K562 (cell line): ENCODE measurements around the gene DMWD. TPM values are rescaled to one million over a fixed set of nuclear protein-coding genes. Genes with fewer than 3 reads are reported as not detected.

Experiments used
- ARNT ChIP-seq, 2 experiments: fragments of 450-650 bp; IDR thresholded peaks; 2 replicates each; pipeline ENCODE4 v1.6.1; 2016; ENCODE audit warnings: mild to moderate bottlenecking in 1 of 2
- CBFA2T3 ChIP-seq: fragments of 450-650 bp; IDR thresholded peaks from 2 replicates; pipeline ENCODE4 v1.6.1; 2017
- EP300 ChIP-seq: IDR thresholded peaks from 2 replicates; pipeline ENCODE4 v1.6.1; 2012; ENCODE audit warnings: low read length, improper control_type of control experiment
- FOXK1 ChIP-seq: sonication (generic); formaldehyde crosslinking; IDR thresholded peaks from 2 replicates; pipeline ENCODE4 v1.8.0; 2022; ENCODE audit warnings: missing genetic modification reagents, mild to moderate bottlenecking, borderline replicate concordance
- HOXB6 ChIP-seq: fragments of 250-450 bp; sonication (Bioruptor Pico); IDR thresholded peaks from 2 replicates; pipeline ENCODE4 v1.5.1; 2022; ENCODE audit warnings: mild to moderate bottlenecking, borderline replicate concordance
- MAFG ChIP-seq: fragments of 450-650 bp; conservative IDR thresholded peaks from 2 replicates; pipeline ENCODE4 v1.6.1; 2016; ENCODE audit warnings: missing genetic modification characterization, missing compliant biosample characterization
- TARDBP ChIP-seq: fragments of 450-650 bp; IDR thresholded peaks from 2 replicates; pipeline ENCODE4 v1.6.1; 2016
- ZNF212 ChIP-seq: fragments of 450-650 bp; formaldehyde crosslinking; IDR thresholded peaks from 2 replicates; pipeline ENCODE4 v1.4.0; 2020; ENCODE audit warnings: mild to moderate bottlenecking
- ZNF3 ChIP-seq: fragments of 250-450 bp; sonication (Bioruptor Pico); IDR thresholded peaks from 2 replicates; pipeline ENCODE4 v1.5.0; 2021; ENCODE audit warnings: mild to moderate bottlenecking, moderate library complexity
- polyA plus RNA-seq, 8 experiments: library from polyadenylated mRNA; depleted of rRNA in 4 of 8; stranded (reverse) in 5 of 8; unstranded in 3 of 8; fragments of >200 nt; fragmentation: Nextera tagmentation in 2 of 8; fragmentation: Illumina TruSeq in 1 of 8; extraction: Ambion mirVana in 2 of 8; extraction: Trizol in 1 of 8; gene quantifications; 2 replicates each; pipeline versions ENCODE4 v1.2.1 to v1.2.3, GENCODE V29; 2011 to 2014; ENCODE audit warnings: inconsistent platforms in 1 of 8, missing spikeins in 1 of 8
- total RNA-seq, 7 experiments: library from RNA; depleted of rRNA in 6 of 7; stranded (reverse); fragments of >200 nt in 6 of 7; fragmentation: Illumina TruSeq in 2 of 7; extraction: Trizol in 2 of 7; gene quantifications; 2 replicates each; pipeline versions ENCODE4 v1.2.1 to v1.2.3, GENCODE V29; 2011 to 2021; ENCODE audit warnings: low replicate concordance in 1 of 7
- TF ChIP-seq, protein P1 (sequence below): fragments of 250-450 bp; sonication (Bioruptor Pico); IDR thresholded peaks from 2 replicates; pipeline ENCODE4 v1.4.0; 2020; ENCODE audit warnings: mild to moderate bottlenecking, moderate library complexity, borderline replicate concordance
- TF ChIP-seq, protein P2 (sequence below): fragments of 450-650 bp; formaldehyde crosslinking; IDR thresholded peaks from 2 replicates; pipeline ENCODE4 v1.4.0; 2020; ENCODE audit warnings: mild to moderate bottlenecking, moderate library complexity
- TF ChIP-seq, protein P3 (sequence below): fragments of 450-650 bp; conservative IDR thresholded peaks from 2 replicates; pipeline ENCODE4 v1.6.1; 2016; ENCODE audit warnings: missing genetic modification characterization, low read depth, mild to moderate bottlenecking, missing compliant biosample characterization, moderate library complexity
- TF ChIP-seq, protein P4 (sequence below): fragments of 200-800 bp; sonication (Bioruptor generic); IDR thresholded peaks from 2 replicates; pipeline ENCODE4 v1.6.1; 2016; ENCODE audit warnings: missing genetic modification characterization, missing compliant biosample characterization

The DMWD gene
- total and polyA plus RNA-seq, 9 of the 15 experiments (the other 6 are each of a cell fraction or from before 2014, with no cell fraction given), result 4.7 to 54.6 (median 19.0) TPM

DNA sequence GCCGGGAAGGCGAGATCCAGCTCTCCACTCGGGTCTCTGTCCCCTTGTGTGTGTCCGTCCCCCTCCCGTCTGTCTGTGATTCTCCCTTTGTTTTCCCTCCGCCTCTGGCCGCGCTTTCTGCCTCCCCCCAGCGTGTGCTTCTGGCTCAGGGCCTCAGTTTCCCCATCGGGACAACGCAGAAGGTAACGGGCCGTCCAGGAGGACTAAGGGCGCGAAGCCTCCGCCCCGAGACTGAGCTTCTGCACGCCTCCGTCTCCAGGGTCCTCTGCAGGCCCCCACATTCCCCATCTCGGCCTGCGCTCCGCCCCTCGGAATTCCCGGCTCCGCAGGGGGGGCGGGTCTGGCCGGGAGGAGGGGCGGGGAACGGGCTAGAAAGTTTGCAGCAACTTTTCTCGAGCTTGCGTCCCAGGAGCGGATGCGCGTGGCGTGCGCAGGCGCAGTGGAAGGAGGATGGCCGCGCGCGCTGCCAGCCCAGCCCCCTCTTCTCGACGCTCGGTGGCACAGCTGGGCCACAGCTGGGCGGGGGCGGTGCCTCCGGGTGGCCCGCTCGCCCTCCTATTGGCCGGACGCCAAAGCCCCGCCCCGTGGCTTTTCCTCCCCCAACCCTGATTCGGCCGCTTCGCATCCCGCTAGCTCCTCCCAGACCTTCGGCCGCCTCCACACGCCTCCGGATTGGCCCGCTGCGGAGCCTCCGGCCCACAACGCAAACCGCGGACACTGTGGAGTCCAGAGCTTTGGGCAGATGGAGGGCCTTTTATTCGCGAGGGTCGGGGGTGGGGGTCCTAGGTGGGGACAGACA lies 23.5 kb downstream of the DMWD start, which contains the start of gene SIX5 (continued):
- TF ChIP-seq FOXK1 (CRISPR knock-in tag) (no peak), ARNT (IDR thresholded peaks at IDR 0.05) (peak in 1 of 2 experiments; percentile 73; a peak in 3 of 4 replicates), HOXB6 (CRISPR knock-in tag) (0 out of 2 replicates have a peak, but pooled peaks have one; percentile 13), CBFA2T3 (peak; percentile 66), ZNF212 (CRISPR knock-in tag) (no peak), MAFG (no peak), ZNF3 (CRISPR knock-in tag) (no peak), TARDBP (no peak), EP300 (no peak; the same call in 1 of the 2 replicates)
- TF ChIP-seq, protein P1, sequence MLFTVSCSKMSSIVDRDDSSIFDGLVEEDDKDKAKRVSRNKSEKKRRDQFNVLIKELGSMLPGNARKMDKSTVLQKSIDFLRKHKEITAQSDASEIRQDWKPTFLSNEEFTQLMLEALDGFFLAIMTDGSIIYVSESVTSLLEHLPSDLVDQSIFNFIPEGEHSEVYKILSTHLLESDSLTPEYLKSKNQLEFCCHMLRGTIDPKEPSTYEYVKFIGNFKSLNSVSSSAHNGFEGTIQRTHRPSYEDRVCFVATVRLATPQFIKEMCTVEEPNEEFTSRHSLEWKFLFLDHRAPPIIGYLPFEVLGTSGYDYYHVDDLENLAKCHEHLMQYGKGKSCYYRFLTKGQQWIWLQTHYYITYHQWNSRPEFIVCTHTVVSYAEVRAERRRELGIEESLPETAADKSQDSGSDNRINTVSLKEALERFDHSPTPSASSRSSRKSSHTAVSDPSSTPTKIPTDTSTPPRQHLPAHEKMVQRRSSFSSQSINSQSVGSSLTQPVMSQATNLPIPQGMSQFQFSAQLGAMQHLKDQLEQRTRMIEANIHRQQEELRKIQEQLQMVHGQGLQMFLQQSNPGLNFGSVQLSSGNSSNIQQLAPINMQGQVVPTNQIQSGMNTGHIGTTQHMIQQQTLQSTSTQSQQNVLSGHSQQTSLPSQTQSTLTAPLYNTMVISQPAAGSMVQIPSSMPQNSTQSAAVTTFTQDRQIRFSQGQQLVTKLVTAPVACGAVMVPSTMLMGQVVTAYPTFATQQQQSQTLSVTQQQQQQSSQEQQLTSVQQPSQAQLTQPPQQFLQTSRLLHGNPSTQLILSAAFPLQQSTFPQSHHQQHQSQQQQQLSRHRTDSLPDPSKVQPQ, result no peak
- TF ChIP-seq, protein P2, sequence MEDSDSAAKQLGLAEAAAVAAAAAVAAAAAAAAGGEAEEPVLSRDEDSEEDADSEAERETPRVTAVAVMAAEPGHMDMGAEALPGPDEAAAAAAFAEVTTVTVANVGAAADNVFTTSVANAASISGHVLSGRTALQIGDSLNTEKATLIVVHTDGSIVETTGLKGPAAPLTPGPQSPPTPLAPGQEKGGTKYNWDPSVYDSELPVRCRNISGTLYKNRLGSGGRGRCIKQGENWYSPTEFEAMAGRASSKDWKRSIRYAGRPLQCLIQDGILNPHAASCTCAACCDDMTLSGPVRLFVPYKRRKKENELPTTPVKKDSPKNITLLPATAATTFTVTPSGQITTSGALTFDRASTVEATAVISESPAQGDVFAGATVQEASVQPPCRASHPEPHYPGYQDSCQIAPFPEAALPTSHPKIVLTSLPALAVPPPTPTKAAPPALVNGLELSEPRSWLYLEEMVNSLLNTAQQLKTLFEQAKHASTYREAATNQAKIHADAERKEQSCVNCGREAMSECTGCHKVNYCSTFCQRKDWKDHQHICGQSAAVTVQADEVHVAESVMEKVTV (CRISPR knock-in tag), result 0 out of 2 replicates have a peak, but pooled peaks have one; percentile 3
- TF ChIP-seq, protein P3, sequence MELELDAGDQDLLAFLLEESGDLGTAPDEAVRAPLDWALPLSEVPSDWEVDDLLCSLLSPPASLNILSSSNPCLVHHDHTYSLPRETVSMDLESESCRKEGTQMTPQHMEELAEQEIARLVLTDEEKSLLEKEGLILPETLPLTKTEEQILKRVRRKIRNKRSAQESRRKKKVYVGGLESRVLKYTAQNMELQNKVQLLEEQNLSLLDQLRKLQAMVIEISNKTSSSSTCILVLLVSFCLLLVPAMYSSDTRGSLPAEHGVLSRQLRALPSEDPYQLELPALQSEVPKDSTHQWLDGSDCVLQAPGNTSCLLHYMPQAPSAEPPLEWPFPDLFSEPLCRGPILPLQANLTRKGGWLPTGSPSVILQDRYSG (tag), result no peak
- TF ChIP-seq, protein P4, sequence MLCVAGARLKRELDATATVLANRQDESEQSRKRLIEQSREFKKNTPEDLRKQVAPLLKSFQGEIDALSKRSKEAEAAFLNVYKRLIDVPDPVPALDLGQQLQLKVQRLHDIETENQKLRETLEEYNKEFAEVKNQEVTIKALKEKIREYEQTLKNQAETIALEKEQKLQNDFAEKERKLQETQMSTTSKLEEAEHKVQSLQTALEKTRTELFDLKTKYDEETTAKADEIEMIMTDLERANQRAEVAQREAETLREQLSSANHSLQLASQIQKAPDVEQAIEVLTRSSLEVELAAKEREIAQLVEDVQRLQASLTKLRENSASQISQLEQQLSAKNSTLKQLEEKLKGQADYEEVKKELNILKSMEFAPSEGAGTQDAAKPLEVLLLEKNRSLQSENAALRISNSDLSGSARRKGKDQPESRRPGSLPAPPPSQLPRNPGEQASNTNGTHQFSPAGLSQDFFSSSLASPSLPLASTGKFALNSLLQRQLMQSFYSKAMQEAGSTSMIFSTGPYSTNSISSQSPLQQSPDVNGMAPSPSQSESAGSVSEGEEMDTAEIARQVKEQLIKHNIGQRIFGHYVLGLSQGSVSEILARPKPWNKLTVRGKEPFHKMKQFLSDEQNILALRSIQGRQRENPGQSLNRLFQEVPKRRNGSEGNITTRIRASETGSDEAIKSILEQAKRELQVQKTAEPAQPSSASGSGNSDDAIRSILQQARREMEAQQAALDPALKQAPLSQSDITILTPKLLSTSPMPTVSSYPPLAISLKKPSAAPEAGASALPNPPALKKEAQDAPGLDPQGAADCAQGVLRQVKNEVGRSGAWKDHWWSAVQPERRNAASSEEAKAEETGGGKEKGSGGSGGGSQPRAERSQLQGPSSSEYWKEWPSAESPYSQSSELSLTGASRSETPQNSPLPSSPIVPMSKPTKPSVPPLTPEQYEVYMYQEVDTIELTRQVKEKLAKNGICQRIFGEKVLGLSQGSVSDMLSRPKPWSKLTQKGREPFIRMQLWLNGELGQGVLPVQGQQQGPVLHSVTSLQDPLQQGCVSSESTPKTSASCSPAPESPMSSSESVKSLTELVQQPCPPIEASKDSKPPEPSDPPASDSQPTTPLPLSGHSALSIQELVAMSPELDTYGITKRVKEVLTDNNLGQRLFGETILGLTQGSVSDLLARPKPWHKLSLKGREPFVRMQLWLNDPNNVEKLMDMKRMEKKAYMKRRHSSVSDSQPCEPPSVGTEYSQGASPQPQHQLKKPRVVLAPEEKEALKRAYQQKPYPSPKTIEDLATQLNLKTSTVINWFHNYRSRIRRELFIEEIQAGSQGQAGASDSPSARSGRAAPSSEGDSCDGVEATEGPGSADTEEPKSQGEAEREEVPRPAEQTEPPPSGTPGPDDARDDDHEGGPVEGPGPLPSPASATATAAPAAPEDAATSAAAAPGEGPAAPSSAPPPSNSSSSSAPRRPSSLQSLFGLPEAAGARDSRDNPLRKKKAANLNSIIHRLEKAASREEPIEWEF (CRISPR knock-in tag), result no peak
